ENCODE measurements around the gene COL8A2.

DNA sequence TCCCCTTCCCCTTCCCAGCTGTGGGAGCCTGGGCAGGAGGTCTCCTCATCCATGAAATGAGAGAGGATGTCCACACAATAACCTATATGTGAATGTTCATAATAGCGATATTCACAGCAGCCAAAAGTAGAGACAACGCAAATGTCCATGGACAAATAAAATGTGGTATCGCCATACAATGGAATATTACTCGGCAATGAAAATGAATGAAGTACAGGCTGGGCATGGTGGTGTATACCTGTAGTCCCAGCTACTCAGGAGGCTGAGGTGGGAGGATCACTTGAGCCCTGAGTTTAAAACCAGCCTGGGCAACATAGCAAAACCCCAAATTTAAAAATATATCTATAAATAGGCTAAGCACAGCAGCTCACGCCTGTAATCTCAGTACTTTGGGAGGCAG lies 23.5 kb downstream of the COL8A2 start:
- TF ChIP-seq, protein P1, sequence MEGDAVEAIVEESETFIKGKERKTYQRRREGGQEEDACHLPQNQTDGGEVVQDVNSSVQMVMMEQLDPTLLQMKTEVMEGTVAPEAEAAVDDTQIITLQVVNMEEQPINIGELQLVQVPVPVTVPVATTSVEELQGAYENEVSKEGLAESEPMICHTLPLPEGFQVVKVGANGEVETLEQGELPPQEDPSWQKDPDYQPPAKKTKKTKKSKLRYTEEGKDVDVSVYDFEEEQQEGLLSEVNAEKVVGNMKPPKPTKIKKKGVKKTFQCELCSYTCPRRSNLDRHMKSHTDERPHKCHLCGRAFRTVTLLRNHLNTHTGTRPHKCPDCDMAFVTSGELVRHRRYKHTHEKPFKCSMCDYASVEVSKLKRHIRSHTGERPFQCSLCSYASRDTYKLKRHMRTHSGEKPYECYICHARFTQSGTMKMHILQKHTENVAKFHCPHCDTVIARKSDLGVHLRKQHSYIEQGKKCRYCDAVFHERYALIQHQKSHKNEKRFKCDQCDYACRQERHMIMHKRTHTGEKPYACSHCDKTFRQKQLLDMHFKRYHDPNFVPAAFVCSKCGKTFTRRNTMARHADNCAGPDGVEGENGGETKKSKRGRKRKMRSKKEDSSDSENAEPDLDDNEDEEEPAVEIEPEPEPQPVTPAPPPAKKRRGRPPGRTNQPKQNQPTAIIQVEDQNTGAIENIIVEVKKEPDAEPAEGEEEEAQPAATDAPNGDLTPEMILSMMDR (IDR thresholded peaks at IDR 0.05) = no peak
- TF ChIP-seq POLR2A (IDR thresholded peaks at IDR 0.05) = no peak
- no peak for TF ChIP-seq POLR2AphosphoS5 (IDR thresholded peaks at IDR 0.05)

Data from sigmoid colon (tissue), 4 donors.